ENCODE data around the gene MBD2.

- TF ChIP-seq, protein P1, sequence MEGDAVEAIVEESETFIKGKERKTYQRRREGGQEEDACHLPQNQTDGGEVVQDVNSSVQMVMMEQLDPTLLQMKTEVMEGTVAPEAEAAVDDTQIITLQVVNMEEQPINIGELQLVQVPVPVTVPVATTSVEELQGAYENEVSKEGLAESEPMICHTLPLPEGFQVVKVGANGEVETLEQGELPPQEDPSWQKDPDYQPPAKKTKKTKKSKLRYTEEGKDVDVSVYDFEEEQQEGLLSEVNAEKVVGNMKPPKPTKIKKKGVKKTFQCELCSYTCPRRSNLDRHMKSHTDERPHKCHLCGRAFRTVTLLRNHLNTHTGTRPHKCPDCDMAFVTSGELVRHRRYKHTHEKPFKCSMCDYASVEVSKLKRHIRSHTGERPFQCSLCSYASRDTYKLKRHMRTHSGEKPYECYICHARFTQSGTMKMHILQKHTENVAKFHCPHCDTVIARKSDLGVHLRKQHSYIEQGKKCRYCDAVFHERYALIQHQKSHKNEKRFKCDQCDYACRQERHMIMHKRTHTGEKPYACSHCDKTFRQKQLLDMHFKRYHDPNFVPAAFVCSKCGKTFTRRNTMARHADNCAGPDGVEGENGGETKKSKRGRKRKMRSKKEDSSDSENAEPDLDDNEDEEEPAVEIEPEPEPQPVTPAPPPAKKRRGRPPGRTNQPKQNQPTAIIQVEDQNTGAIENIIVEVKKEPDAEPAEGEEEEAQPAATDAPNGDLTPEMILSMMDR (conservative IDR thresholded peaks at IDR 0.05; ENCODE audit: low read length): no peak
- no peak for TF ChIP-seq EZH2phosphoT487 (IDR thresholded peaks at IDR 0.05; ENCODE audit: borderline replicate concordance, low read depth, low read length)
Observed at GRCh38 chr18:54191352-54191751, 33.1 kb downstream of the MBD2 start.
